VCaP (cell line): ENCODE measurements around the gene REEP6.
A peak's percentile ranks its signal among the peaks of the same experiment; 100 is the strongest.

Experiments used
- H3K27ac ChIP-seq: fragments of 450-650 bp; 2 replicates; pipeline ENCODE4 v1.5.1; 2017
- CTCF ChIP-seq: fragments of 450-650 bp; conservative IDR thresholded peaks from 2 replicates; pipeline ENCODE4 v1.5.1; 2017; ENCODE audit warnings: mild to moderate bottlenecking, moderate library complexity

The REEP6 gene

GRCh38 chr19:1510807-1511206 lies 19.8 kb downstream of the REEP6 start:
- no peak overlapping the region for H3K27ac ChIP-seq
- TF ChIP-seq CTCF: no peak

GRCh38 chr19:1511318-1512317 lies 20.6 kb downstream of the REEP6 start:
- no peak overlapping the region for H3K27ac ChIP-seq
- TF ChIP-seq CTCF: no peak

GRCh38 chr19:1512671-1513498 lies 21.9 kb downstream of the REEP6 start, which contains the start of gene ADAMTSL5:
Gene ADAMTSL5 (minus strand): TSS chr19:1513019. CDS start chr19:1510943, 2,076 bp downstream.
- H3K27ac ChIP-seq: no peak within 1 kb of the TSS
- peak; percentile 35 for TF ChIP-seq CTCF

- H3K27ac ChIP-seq: no peak overlapping the region
- peak; percentile 77 for TF ChIP-seq CTCF
Observed at GRCh38 chr19:1513499-1514294, 22.7 kb downstream of the REEP6 start.

GRCh38 chr19:1514295-1514661 lies 23.3 kb downstream of the REEP6 start:
- no peak for TF ChIP-seq CTCF
- H3K27ac ChIP-seq: no peak overlapping the region

- TF ChIP-seq CTCF: no peak
- H3K27ac ChIP-seq: no peak overlapping the region
Observed at GRCh38 chr19:1514986-1515721, 24.2 kb downstream of the REEP6 start.
